HepG2 (cell line): Measurements from ENCODE around the gene ZFP90.

Experiments
- CTCF ChIP-seq: sonication (generic); formaldehyde crosslinking; IDR thresholded peaks from 2 replicates; pipeline ENCODE4 v1.5.0; 2020; ENCODE audit warnings: mild to moderate bottlenecking, missing genetic modification reagents, moderate library complexity
- ESRRA ChIP-seq: sonication (generic); formaldehyde crosslinking; IDR thresholded peaks from 2 replicates; pipeline ENCODE4 v1.5.1; 2020; ENCODE audit warnings: mild to moderate bottlenecking, low read depth, missing genetic modification reagents
- MAZ ChIP-seq, 2 experiments: sonication (generic) in 1 of 2; formaldehyde crosslinking in 1 of 2; IDR thresholded peaks; 2 replicates each; pipeline versions ENCODE4 v1.5.0 to v1.6.1; 2012 to 2020; ENCODE audit warnings: low read depth in 2 of 2, mild to moderate bottlenecking in 2 of 2, borderline replicate concordance in 1 of 2, improper control_type of control experiment in 1 of 2, low read length in 1 of 2, missing genetic modification reagents in 1 of 2, moderate library complexity in 1 of 2
- ZNF784 ChIP-seq: sonication (generic); formaldehyde crosslinking; IDR thresholded peaks from 2 replicates; pipeline ENCODE4 v1.5.1; 2020; ENCODE audit warnings: missing genetic modification reagents, mild to moderate bottlenecking, borderline replicate concordance

GRCh38 chr16:68512183-68512582, 26.9 kb upstream of the ZFP90 start:
- TF ChIP-seq CTCF = no peak
- no peak for TF ChIP-seq ZNF784
- no peak for TF ChIP-seq MAZ (IDR thresholded peaks at IDR 0.05; ENCODE audit: borderline replicate concordance, low read depth, low read length)
- no peak for TF ChIP-seq MAZ (CRISPR knock-in tag; IDR thresholded peaks at IDR 0.05; ENCODE audit: low read depth)
- TF ChIP-seq ESRRA (CRISPR knock-in tag) = no peak
